Fibroblast of mammary gland (primary cell): Measurements from ENCODE around the gene PI3.
A peak's percentile ranks its signal among the peaks of the same experiment; 100 is the strongest.

Experiments used
- DNase-seq: peaks from one replicate; pipeline ENCODE4 v3.0.0-alpha.2; 2010; ENCODE audit warnings: low read depth
- H3K4me3 ChIP-seq: 2 replicates; pipeline ENCODE4 v1.5.1; 2011; ENCODE audit warnings: low read depth, mild to moderate bottlenecking, low read length, moderate library complexity; ENCODE audit not compliant: control insufficient read depth
- CTCF ChIP-seq: conservative IDR thresholded peaks from 2 replicates; pipeline ENCODE4 v1.5.1; 2011; ENCODE audit warnings: low read depth, low read length, inconsistent platforms; ENCODE audit not compliant: control insufficient read depth, insufficient read depth

Gene PI3

GRCh38 chr20:45157962-45158361, 16.7 kb upstream of the PI3 start:
- DNase-seq: peak; percentile 86
- no peak for TF ChIP-seq CTCF
- H3K4me3 ChIP-seq: no peak overlapping the region

GRCh38 chr20:45163083-45163803, 11.5 kb upstream of the PI3 start:
- DNase-seq: no peak
- TF ChIP-seq CTCF: no peak
- no peak overlapping the region for H3K4me3 ChIP-seq

GRCh38 chr20:45164906-45165305, 9.8 kb upstream of the PI3 start:
- H3K4me3 ChIP-seq: no peak overlapping the region
- no peak for DNase-seq
- no peak for TF ChIP-seq CTCF

- H3K4me3 ChIP-seq: no peak overlapping the region
- no peak for TF ChIP-seq CTCF
- no peak for DNase-seq
Observed at GRCh38 chr20:45173522-45173921, 1.2 kb upstream of the PI3 start.

GRCh38 chr20:45176526-45177267, 2.0 kb downstream of the PI3 start:
- no peak for TF ChIP-seq CTCF
- H3K4me3 ChIP-seq: no peak overlapping the region
- no peak for DNase-seq

GRCh38 chr20:45179166-45179565, 4.5 kb downstream of the PI3 start:
- no peak overlapping the region for H3K4me3 ChIP-seq
- peak; percentile 28 for DNase-seq
- TF ChIP-seq CTCF: no peak
